AG10803 (cell line): ENCODE data around the gene GOSR2.
"Not testable (repeated sequence)": the region's sequence is repeated elsewhere in the genome, so short reads cannot be mapped to it uniquely, and the experiment has no call there.

ENCODE experiments used
- DNase-seq: peaks from one replicate; pipeline ENCODE4 v3.0.0; 2010; ENCODE audit warnings: low read depth
- H3K4me3 ChIP-seq: 2 replicates; pipeline ENCODE4 v1.5.1; 2011; ENCODE audit warnings: mild to moderate bottlenecking, low read length, control low read depth
- TF ChIP-seq, protein P1 (sequence below): conservative IDR thresholded peaks from 2 replicates; pipeline ENCODE4 v1.5.1; 2011; ENCODE audit warnings: mild to moderate bottlenecking, low read length, control low read depth, inconsistent platforms

Gene GOSR2

DNA sequence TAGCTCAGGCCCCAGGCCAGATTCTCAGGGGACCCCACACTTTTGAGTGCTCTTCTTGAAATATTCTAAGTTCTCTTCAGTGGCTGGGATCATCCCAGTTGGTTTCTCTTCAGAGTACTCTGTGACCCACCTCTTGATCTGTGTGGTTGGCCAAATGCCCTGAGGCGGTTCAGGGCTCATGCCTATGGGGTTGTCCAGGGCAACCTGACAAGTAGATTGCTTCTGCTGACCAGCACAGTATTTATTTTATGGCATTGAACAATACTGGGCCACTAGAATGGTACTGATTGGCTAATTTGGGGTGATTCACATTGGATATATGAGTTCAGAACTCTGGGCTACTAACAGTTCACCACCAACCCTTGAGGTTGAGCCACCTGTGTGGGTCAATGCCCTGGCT is 7.4 kb upstream of the GOSR2 start:
- no peak overlapping the region for H3K4me3 ChIP-seq
- TF ChIP-seq, protein P1, sequence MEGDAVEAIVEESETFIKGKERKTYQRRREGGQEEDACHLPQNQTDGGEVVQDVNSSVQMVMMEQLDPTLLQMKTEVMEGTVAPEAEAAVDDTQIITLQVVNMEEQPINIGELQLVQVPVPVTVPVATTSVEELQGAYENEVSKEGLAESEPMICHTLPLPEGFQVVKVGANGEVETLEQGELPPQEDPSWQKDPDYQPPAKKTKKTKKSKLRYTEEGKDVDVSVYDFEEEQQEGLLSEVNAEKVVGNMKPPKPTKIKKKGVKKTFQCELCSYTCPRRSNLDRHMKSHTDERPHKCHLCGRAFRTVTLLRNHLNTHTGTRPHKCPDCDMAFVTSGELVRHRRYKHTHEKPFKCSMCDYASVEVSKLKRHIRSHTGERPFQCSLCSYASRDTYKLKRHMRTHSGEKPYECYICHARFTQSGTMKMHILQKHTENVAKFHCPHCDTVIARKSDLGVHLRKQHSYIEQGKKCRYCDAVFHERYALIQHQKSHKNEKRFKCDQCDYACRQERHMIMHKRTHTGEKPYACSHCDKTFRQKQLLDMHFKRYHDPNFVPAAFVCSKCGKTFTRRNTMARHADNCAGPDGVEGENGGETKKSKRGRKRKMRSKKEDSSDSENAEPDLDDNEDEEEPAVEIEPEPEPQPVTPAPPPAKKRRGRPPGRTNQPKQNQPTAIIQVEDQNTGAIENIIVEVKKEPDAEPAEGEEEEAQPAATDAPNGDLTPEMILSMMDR, result no peak
- DNase-seq, result no peak

DNA sequence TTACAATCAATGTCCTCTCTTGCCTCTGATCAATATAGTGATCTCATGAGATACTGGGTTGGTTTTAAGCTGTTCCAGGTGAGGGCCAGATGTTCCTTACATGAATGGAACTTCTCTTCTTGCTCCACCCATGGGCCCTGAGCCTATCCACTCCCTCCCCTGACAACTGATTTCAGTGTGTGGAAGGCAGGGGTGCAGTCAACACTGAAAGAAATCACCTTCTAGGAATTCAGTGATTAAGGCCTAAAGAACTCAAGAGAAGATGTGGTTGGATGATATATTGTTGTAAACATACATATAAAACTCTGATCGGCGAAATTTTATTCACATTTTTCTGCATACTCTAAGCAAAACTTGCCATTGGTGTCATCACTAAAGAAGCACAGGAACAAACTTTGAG is 6.7 kb upstream of the GOSR2 start:
- DNase-seq, result peak; percentile 39
- TF ChIP-seq, protein P1, result no peak
- H3K4me3 ChIP-seq, result no peak overlapping the region

DNA sequence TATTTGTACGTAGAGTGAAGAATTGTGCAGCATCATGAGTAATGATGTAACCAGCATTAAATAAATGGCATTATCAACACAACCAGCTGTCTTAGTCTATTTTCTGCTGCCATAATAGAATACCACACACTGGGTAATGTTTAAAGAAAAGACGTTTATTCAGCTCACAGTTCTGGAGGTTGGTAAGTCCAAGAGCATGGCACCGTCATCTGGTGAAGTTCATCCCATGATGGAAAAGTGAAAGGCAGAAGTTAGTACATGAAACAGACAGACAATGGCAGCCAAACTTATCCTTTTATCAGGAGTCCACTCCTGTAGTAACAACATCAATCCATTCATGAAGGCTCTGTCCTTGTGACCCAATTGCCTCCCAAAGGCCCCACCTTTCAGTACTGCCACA is 6.3 kb upstream of the GOSR2 start:
- H3K4me3 ChIP-seq, result no peak overlapping the region
- no peak for DNase-seq
- TF ChIP-seq, protein P1, result no peak

DNA sequence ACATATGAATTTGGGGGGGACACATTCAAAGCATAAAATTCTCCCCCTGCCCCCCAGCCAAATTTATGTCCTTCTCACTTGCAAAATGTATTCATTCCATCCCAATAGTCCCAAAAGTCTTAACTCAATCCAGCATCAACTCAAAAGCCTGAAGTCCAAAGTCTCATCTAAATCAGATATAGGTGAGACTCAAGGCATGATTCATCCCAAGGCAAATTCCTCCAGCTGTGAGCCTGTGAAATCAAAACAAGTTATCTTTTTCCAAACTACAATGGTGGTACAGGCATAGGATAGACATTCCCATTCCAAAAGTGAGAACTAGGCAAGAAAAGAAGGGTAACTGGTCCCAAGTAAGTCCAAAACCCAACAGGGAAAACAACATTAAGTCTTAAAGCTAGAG is 5.9 kb upstream of the GOSR2 start:
- DNase-seq, result no peak
- H3K4me3 ChIP-seq, result no peak overlapping the region
- TF ChIP-seq, protein P1, result no peak

DNA sequence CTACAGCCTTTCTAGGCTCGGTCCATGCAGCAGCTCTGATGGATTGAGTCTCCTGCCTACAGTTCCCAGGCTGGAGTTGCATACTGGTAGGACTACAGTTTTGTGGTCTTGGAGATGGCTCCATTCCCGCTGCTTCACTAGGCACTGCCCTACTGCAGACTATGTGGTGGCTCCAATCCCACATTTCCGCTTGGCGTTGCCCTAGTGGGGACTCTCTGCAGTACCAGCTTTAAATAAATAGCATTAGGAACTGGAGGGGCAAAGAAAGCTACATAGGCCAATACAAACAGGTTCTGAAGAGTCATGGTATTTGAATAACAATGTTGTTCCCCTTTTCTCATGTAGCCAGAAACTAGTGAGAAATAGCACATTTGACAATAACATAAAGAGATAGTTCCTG is 5.4 kb upstream of the GOSR2 start:
- TF ChIP-seq, protein P1, result no peak
- no peak for DNase-seq
- no peak overlapping the region for H3K4me3 ChIP-seq

DNA sequence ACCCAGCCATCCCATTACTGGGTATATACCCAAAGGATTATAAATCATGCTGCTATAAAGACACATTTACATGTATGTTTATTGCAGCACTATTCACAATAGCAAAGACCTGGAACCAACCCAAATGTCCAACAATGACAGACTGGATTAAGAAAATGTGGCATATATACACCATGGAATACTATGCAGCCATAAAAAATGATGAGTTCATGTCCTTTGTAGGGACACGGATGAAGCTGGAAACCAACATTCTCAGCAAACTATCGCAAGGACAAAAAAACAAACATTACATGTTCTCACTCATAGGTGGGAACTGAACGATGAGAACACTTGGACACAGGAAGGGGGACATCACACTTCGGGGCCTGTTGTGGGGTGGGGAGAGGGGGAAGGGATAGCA is 998 bp upstream of the GOSR2 start:
- not testable (repeated sequence) for H3K4me3 ChIP-seq, DNase-seq

DNA sequence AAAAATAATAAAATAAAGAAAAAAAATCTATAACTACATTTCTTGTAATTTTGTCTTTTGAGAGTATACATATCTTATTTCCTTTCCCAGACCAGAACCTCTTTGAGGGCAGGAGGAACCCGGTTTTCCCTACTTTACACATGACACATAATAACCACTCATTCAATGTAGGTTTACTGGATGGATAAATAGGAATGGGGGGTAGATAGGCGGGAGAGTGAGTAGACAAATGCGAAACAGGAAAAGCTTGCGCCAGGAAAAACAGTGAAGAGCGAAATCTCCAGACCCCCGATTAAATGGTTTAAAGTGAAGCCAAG is 515 bp upstream of the GOSR2 start:
- DNase-seq, result no peak
- H3K4me3 ChIP-seq, result peak overlapping the region; percentile 94
- TF ChIP-seq, protein P1, result no peak

DNA sequence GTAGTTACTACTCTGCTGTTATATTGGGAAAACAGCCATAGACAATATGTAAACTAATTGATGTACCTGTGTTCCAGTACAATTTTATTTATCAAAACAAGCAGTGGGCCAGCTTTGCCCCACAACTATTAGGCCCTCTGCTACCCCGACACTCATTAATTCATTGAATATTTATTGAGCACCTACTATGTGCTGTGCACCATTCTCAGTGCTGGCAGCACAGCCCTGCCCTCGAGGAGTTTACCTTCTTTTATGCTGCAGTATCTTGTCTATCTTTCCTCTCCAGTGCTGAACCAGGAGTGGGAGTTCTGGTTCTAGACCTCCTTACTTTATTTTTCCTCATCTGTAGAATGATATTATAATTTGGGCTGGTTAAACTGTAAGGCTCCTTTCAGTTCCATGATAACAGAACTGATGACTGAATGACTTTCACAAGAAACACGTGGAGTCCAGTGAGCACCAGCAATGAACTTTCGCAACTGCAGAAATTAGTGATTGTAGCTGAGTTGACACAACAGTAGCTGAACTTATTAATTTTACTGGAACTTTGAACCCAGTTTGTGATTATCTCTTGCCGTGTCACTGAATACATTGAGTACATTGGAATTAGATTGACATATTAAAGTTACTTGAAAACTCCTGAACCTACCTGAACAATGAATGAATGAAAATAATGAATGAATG is 2.4 kb downstream of the GOSR2 start:
- TF ChIP-seq, protein P1, result no peak
- DNase-seq, result no peak
- H3K4me3 ChIP-seq, result no peak overlapping the region
